ENCODE data around the gene RRP15. TPM values are rescaled to one million over a fixed set of nuclear protein-coding genes. Genes with fewer than 3 reads are reported as not detected.

RRP15 gene
- total RNA-seq, 1 donor from 2014 or later = 32.9 TPM

DNA sequence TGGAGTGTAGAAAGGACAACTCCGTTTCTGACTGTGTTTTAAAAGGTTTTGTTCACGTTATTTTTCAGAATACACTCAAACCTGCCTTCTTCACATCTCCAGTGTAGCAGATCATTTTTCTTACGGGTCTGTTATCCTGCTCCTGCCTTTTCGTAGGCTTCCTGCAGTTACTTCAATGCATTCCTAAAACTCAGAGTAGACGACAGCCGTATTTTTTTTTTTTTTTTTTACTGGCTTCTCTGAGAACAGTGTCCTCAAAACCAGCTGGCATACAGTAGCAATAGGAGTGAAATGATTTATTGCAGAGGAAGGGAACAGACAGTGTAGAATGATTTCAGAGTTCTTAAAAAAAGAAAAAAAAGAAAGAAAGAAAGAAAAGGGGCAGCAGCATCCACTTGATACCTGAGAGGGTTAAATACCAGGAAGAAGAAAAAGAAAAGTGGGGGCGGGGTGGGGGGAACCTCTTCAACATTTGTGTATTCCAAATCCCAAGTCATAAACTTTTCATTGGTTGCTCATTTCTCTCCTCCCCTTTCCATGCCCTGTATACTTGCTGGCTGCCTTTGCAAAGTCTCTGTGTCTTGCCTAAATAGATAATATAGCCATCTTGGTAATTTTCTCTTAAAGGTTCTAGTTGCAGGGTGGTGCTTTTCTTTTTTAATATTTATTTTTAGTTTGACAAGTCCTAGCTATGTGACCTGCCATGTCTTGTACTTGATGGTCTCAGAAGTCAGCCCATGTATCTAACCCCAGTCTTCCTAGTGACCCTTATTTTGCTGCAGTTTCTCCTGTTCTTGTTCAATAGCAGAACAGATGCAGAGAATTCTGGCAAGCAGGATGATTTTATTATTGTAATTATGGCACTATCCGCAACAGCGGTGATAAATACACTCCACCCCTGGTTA, 62.9 kb downstream of the RRP15 start:
- intact Hi-C loops (cut with micrococcal nuclease) = loop anchor here (2.0 kb wide), 1 partner anchor 183 kb away; no protein-coding TSS in a partner anchor
- Mint-ChIP-seq H3K27ac (no peak overlapping the region), H3K4me1 (ENCODE audit: low read depth) (peaks cover 24% of the 10 kb centered on the region), H3K9me3 (no peaks in the 10 kb centered on the region), H3K27me3 (ENCODE audit: low read depth) (peaks cover 65% of the 10 kb centered on the region), H3K4me3 (ENCODE audit: low read depth) (no peak overlapping the region), H3K36me3 (ENCODE audit: low read depth) (no peaks in the 10 kb centered on the region)
- no peak for DNase-seq (ENCODE audit: low spot score)

DNA sequence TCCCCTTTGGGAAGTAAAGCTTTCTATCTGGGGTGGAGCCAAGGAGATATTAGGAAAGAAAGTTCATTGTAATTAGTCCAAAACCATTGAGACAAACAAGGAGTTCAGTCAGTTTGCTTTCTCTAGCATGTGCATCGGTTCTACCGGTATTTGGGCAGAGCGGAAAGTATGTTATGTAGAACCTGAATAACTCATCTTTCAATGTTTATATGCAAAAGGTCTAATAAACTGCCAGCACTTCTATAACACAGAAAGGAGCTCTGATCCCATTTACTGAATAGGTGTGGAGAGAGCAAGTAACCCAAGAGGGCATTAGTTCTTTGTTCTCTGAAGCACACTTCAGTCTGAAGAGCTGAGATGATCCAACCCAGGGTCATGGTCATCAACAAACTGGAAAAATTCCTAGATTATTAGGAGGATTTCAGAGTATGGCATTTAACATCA, 63.6 kb downstream of the RRP15 start:
- Mint-ChIP-seq H3K9me3 (no peaks in the 10 kb centered on the region), H3K4me3 (ENCODE audit: low read depth) (no peak overlapping the region), H3K27ac (no peak overlapping the region), H3K27me3 (ENCODE audit: low read depth) (peaks cover 64% of the 10 kb centered on the region), H3K36me3 (ENCODE audit: low read depth) (no peaks in the 10 kb centered on the region), H3K4me1 (ENCODE audit: low read depth) (peaks cover 24% of the 10 kb centered on the region)
- intact Hi-C loops (cut with micrococcal nuclease) = no loop called here
- no peak for DNase-seq (ENCODE audit: low spot score)

DNA sequence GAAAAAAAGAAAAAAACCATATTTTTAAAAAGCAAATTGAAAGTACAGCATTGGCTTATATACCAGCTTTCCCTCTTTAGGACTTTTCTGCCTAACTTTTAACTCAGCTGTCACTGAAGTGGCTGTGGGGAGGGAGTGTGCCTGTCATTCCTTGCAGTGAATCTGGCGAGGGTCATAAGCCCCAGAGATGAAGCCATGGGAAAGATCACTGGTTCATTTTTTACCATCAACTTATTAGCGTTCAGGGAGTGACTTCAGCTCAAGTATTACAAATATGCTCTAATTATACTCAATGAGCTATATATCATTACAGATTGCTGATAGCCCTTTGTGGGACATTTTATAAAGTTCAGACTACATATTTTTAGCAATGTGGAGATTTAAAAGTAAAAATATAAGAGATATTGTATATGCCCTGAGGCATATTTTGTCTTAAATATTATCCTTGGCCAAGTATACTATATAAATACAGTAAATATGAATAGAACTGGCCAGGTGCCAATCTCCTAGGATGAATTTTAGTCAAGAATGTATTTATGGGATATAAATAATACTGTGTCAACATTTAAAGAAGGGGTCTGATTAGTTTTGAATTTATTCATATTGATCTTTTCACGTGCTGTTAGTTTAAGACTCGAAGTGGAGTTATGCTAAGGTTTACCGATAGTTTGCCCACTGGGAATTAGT, 64.4 kb downstream of the RRP15 start:
- Mint-ChIP-seq H3K4me3 (ENCODE audit: low read depth) (no peak overlapping the region), H3K9me3 (no peaks in the 10 kb centered on the region), H3K4me1 (ENCODE audit: low read depth) (peaks cover 24% of the 10 kb centered on the region), H3K27ac (no peak overlapping the region), H3K27me3 (ENCODE audit: low read depth) (peaks cover 69% of the 10 kb centered on the region), H3K36me3 (ENCODE audit: low read depth) (no peaks in the 10 kb centered on the region)
- intact Hi-C loops (cut with micrococcal nuclease) = no loop called here
- DNase-seq (ENCODE audit: low spot score) = no peak

DNA sequence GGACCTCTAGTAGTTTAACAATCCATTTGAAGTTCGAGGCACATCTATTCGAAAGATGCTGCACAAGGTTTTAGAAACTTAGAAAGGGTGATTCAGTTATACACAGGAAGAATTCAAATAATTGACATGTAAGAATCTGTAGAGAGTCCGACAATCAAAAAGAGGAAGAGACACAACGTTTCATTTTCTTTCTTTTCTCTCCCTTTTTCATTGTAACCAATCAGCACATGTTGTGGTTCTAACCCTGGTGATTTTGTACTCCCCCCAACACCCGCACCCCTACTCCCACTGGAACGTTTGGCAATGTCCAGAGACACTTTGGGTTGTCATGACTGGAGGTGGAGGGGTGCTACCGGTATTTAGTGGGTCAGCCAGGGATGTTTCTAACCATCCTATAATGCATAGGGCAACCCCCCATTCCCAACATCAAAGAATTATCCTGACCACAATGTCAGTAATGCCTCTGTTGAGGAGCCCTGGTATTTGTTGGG, 65.0 kb downstream of the RRP15 start:
- peaks cover 24% of the 10 kb centered on the region for H3K4me1 Mint-ChIP-seq (ENCODE audit: low read depth)
- no peak overlapping the region for H3K4me3 Mint-ChIP-seq (ENCODE audit: low read depth)
- intact Hi-C loops (cut with micrococcal nuclease) = no loop called here
- no peaks in the 10 kb centered on the region for H3K9me3 Mint-ChIP-seq
- no peak for DNase-seq (ENCODE audit: low spot score)
- H3K36me3 Mint-ChIP-seq (ENCODE audit: low read depth) = no peaks in the 10 kb centered on the region
- H3K27me3 Mint-ChIP-seq (ENCODE audit: low read depth) = peaks cover 69% of the 10 kb centered on the region
- H3K27ac Mint-ChIP-seq = no peak overlapping the region

DNA sequence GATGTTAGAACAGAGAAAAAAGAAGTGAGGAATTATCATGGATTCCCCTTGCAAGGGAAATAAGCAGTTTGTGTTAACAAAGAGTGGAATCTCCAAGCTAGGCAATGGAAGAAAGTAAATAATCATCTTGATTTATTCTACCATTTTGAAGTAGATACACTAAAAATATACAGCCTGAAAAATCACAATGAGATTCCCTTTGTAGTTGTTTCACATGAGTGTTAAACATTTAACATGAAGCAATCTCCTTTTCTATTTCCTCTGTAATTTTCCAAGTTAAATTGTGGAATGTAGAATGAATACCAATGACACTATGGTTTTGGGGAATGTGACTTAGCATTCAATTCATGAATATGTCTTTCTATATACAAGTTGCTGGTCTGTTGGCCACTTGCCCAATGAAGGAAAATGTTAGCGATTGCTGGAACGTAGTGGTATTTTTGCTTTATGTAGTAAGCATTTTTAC, 65.7 kb downstream of the RRP15 start:
- peak overlapping the region; percentile 40 for H3K4me3 Mint-ChIP-seq (ENCODE audit: low read depth)
- peaks cover 71% of the 10 kb centered on the region for H3K27me3 Mint-ChIP-seq (ENCODE audit: low read depth)
- no peak overlapping the region for H3K27ac Mint-ChIP-seq
- H3K4me1 Mint-ChIP-seq (ENCODE audit: low read depth) = peaks cover 24% of the 10 kb centered on the region
- no peaks in the 10 kb centered on the region for H3K9me3 Mint-ChIP-seq
- intact Hi-C loops (cut with micrococcal nuclease) = loop anchor here (1.0 kb wide), 1 partner anchor 26 kb away; no protein-coding TSS in a partner anchor
- no peaks in the 10 kb centered on the region for H3K36me3 Mint-ChIP-seq (ENCODE audit: low read depth)
- no peak for DNase-seq (ENCODE audit: low spot score)

DNA sequence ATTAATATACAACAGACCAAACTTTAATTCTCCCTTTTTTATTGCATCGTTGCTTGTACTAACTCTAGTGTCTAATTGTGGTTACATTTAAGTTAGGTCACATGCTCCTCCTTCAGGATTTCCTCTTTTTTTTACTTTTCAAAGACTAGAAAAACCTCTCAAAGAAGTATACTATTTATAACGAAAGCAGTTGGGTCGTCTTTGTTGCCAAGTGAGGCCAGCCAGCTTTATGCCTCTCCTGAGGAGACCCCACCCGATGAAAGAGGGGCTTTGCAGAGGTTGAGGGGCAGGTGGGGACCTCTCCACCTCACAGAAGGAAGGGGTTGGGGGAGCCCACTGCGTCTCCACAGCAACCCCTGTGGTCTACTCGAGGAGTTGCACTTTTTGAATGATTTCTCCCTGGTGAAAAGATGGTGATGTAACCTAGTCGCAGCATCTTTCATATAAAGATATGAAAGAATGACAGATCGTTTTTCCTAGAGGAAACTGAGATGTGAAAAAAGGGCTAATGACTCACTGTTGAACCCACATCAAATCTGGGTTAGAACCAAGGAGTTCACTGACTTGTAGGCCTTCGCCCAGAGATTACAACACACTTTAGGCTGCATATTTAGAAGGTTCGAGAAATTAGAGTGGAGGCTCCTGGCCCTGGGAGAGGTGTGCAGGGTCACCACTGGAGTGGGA, 66.4 kb downstream of the RRP15 start:
- no peaks in the 10 kb centered on the region for H3K9me3 Mint-ChIP-seq
- DNase-seq (ENCODE audit: low spot score) = no peak
- peaks cover 66% of the 10 kb centered on the region for H3K27me3 Mint-ChIP-seq (ENCODE audit: low read depth)
- peaks cover 19% of the 10 kb centered on the region for H3K4me1 Mint-ChIP-seq (ENCODE audit: low read depth)
- no peak overlapping the region for H3K4me3 Mint-ChIP-seq (ENCODE audit: low read depth)
- H3K27ac Mint-ChIP-seq = no peak overlapping the region
- no peaks in the 10 kb centered on the region for H3K36me3 Mint-ChIP-seq (ENCODE audit: low read depth)
- intact Hi-C loops (cut with micrococcal nuclease) = loop anchor here (1.0 kb wide), 1 partner anchor 26 kb away; no protein-coding TSS in a partner anchor

DNA sequence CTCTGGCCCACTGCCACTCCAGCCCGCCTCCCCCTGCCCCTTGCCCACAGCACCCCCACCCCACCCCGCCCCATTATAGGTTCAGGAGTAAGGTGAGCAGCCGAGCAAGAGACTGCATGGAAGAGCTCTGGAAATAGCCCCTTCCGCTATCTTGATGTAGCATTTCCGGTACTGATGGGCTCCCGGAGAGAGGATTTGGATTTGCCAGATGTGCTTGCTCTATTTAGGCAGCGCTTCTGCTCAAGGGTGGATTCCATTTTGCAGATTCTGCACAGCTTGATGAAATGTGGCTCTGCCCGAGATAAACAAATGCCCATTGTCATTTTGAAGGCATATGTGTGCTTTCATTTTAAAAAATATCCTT, 67.0 kb downstream of the RRP15 start:
- no peak for DNase-seq (ENCODE audit: low spot score)
- no peak overlapping the region for H3K27ac Mint-ChIP-seq
- H3K9me3 Mint-ChIP-seq = no peaks in the 10 kb centered on the region
- intact Hi-C loops (cut with micrococcal nuclease) = no loop called here
- peaks cover 14% of the 10 kb centered on the region for H3K4me1 Mint-ChIP-seq (ENCODE audit: low read depth)
- peaks cover 60% of the 10 kb centered on the region for H3K27me3 Mint-ChIP-seq (ENCODE audit: low read depth)
- no peaks in the 10 kb centered on the region for H3K36me3 Mint-ChIP-seq (ENCODE audit: low read depth)
- no peak overlapping the region for H3K4me3 Mint-ChIP-seq (ENCODE audit: low read depth)

DNA sequence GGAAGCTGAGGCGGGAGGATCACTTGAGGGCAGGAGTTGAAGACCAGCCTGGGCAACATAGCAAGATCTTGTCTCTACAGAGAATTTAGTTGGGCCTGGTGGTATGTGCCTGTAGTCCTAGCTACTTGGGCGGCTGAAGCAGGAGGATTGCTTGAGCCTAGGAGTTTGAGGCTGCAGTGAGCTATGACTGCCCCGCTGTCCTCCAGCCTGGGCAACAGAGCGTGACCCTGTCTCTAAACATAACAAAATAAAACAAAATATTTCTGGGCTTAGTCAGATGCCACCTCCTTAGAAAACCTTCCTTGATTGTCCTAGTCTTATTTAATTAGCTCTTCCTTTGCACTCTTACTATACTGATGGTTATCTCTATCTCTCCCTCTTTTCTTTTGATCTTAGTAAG, 68.6 kb downstream of the RRP15 start:
- no peak for DNase-seq (ENCODE audit: low spot score)
- Mint-ChIP-seq H3K36me3 (ENCODE audit: low read depth) (no peaks in the 10 kb centered on the region), H3K27me3 (ENCODE audit: low read depth) (peaks cover 47% of the 10 kb centered on the region), H3K4me3 (ENCODE audit: low read depth) (no peak overlapping the region), H3K9me3 (no peaks in the 10 kb centered on the region), H3K4me1 (ENCODE audit: low read depth) (peaks cover 10% of the 10 kb centered on the region), H3K27ac (no peak overlapping the region)
- intact Hi-C loops (cut with micrococcal nuclease) = no loop called here

DNA sequence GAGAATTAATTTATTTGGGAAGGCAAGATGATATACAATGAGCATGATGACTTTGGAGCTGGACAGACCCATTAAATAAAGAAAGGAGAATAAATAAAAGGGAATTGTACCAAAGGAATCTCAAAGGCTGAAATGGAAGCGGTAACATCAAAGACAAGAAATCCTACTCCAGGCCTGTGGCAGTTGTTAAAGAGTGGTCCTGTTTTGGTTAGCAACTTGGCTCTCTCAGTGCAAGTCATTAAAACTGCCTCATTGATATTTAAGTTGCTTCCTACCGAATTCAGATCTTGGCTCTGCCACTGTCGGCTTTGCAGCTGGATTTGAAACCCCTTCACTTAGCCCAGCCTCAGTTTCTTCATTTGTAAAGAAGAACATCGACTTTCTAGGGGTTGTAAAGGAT, 70.2 kb downstream of the RRP15 start:
- H3K9me3 Mint-ChIP-seq = no peaks in the 10 kb centered on the region
- peaks cover 39% of the 10 kb centered on the region for H3K27me3 Mint-ChIP-seq (ENCODE audit: low read depth)
- H3K4me1 Mint-ChIP-seq (ENCODE audit: low read depth) = peaks cover 10% of the 10 kb centered on the region
- DNase-seq (ENCODE audit: low spot score) = no peak
- H3K27ac Mint-ChIP-seq = no peak overlapping the region
- intact Hi-C loops (cut with micrococcal nuclease) = no loop called here
- no peak overlapping the region for H3K4me3 Mint-ChIP-seq (ENCODE audit: low read depth)
- no peaks in the 10 kb centered on the region for H3K36me3 Mint-ChIP-seq (ENCODE audit: low read depth)

DNA sequence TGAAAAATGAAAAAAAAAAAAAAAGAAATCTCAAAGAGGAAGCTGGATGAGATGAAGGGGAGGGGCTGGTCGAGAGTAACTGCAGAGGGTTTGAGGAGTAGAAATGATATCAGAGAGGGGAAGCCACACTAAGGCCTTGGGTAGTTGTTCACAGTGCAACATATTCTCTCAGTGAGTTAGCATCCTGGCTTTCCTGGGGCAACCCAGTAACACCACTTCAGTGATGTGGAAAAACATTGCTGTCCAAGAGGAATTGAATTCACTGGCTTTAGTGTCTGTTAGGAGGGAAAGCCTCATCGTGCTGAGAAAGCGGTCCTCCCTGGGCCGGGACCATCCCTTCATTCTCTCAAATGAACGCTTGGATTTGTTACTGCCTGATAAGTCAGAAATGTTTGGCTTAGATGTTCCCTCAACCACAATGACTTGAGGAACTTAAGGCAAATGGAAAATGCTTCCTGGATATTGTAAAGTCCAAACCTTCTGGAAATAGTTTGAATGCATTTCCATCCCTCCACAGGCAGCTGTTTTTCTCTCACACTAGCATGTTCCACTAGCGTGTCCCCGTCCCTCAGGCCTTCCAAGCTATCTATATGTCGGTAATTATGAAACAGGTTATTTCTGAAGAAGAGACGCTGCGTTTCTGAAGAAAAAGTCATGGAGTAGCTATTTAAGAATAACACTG, 72.3 kb downstream of the RRP15 start:
- no peak for DNase-seq (ENCODE audit: low spot score)
- H3K27ac Mint-ChIP-seq = no peak overlapping the region
- intact Hi-C loops (cut with micrococcal nuclease) = no loop called here
- H3K27me3 Mint-ChIP-seq (ENCODE audit: low read depth) = peaks cover 28% of the 10 kb centered on the region
- H3K4me3 Mint-ChIP-seq (ENCODE audit: low read depth) = no peak overlapping the region
- no peaks in the 10 kb centered on the region for H3K9me3 Mint-ChIP-seq
- no peaks in the 10 kb centered on the region for H3K36me3 Mint-ChIP-seq (ENCODE audit: low read depth)
- H3K4me1 Mint-ChIP-seq (ENCODE audit: low read depth) = no peaks in the 10 kb centered on the region

DNA sequence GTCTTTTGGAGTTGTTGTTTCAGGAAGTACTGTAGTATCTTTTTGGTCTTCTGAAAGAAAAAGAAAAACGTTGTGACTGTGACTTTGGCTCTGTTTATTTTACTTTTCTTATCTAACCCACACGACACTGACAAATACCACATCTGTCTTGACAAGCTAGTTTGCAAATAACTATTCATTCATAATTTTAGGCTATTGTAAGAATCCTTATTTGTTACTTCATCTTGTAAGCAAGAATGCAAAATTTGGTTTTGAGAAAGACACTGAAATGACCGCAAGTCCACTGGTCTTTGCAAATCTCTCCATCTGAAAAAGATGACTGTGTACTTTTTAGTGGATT, 72.8 kb downstream of the RRP15 start:
- intact Hi-C loops (cut with micrococcal nuclease) = no loop called here
- Mint-ChIP-seq H3K27ac (no peak overlapping the region), H3K4me3 (ENCODE audit: low read depth) (no peak overlapping the region), H3K4me1 (ENCODE audit: low read depth) (no peaks in the 10 kb centered on the region), H3K27me3 (ENCODE audit: low read depth) (peaks cover 25% of the 10 kb centered on the region), H3K9me3 (no peaks in the 10 kb centered on the region), H3K36me3 (ENCODE audit: low read depth) (no peaks in the 10 kb centered on the region)
- no peak for DNase-seq (ENCODE audit: low spot score)

DNA sequence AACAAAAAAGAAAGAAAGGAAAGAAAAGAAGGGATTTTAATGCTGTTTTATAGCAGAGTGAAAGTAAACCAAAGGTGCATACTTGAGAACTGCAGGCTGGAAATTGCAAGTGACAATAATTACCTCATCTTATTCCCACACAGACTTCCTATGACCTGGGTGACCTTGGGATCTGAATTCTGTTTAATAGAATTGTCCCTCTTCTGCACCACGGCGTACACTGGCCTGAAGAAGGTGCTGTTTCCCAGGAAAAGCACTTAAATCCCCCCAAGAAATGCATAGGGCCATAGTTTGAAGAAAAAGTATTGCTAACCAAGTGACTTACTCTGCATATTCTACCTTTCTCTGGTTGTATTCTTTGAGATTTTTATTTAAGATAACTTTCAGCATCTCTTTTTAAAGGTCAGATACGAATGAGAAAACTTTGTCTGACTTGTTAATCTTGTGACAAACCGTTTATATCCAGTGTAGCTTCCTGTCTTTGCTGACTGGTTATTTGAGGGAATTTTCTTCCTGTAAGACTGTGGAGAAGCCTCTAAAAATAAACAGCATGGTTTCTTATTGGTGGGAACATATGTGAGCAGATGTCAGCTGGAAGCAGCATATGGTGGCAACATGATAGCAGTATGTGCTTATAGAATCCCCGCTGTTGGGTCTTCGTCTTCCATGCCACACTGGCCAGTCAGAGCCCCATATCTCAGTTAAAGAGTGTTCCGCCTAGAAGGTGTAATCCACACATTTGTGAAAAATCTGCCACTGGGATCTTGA, 76.4 kb downstream of the RRP15 start:
- Mint-ChIP-seq H3K4me3 (ENCODE audit: low read depth) (no peak overlapping the region), H3K9me3 (no peaks in the 10 kb centered on the region), H3K27ac (no peak overlapping the region), H3K4me1 (ENCODE audit: low read depth) (no peaks in the 10 kb centered on the region), H3K27me3 (ENCODE audit: low read depth) (peaks cover 13% of the 10 kb centered on the region), H3K36me3 (ENCODE audit: low read depth) (no peaks in the 10 kb centered on the region)
- DNase-seq (ENCODE audit: low spot score) = no peak
- intact Hi-C loops (cut with micrococcal nuclease) = no loop called here

Measured in activated T-helper 2 cell treated with anti-CD3 and anti-CD28 coated beads, Interferon-gamma antibody, Interleukin-2, Interleukin-4, amounts not matched to agents 10 μg/mL and 5 μg/mL and 100 μg/mL, durations not matched to agents 14 hours and 24 hours and 36 hours (primary cell).